Breast epithelium (tissue), 4 donors: Measurements from ENCODE around the gene RPL22L1. TPM values are rescaled to one million over a fixed set of nuclear protein-coding genes. Genes with fewer than 3 reads are reported as not detected.
"Not testable (repeated sequence)": the region's sequence is repeated elsewhere in the genome, so short reads cannot be mapped to it uniquely, and the experiment has no call there.

ENCODE experiments used
- DNase-seq, 2 donors: peaks; one replicate each; pipeline ENCODE4 v3.0.0-alpha.2; 2019; ENCODE audit warnings: low spot score in 2 of 2
- H3K27ac ChIP-seq, 2 donors: fragments of 200-600 bp; sonication (generic) in 1 of 2; one replicate each; pipeline ENCODE4 v1.5.1; 2016 to 2019; ENCODE audit warnings: mild to moderate bottlenecking in 1 of 2
- H3K27me3 ChIP-seq, 2 donors: fragments of 200-600 bp; sonication (generic) in 1 of 2; one replicate each; pipeline versions ENCODE4 v1.5.1 to v1.6.0; 2017 to 2019; ENCODE audit warnings: control low read depth in 1 of 2, mild to moderate bottlenecking in 1 of 2
- H3K36me3 ChIP-seq: fragments of 200-600 bp; one replicate; pipeline ENCODE4 v1.5.1; 2019
- H3K4me1 ChIP-seq, 2 donors: fragments of 200-600 bp; sonication (generic); one replicate each; pipeline ENCODE4 v1.5.1; 2016 to 2019; ENCODE audit warnings: control low read depth in 1 of 2
- H3K4me3 ChIP-seq, 3 donors: fragments of 200-600 bp; sonication (generic); 1 replicate in 2 of 3; 2 replicates in 1 of 3; pipeline ENCODE4 v1.5.1; 2016 to 2019; ENCODE audit warnings: mild to moderate bottlenecking in 3 of 3, moderate library complexity in 2 of 3
- H3K9me3 ChIP-seq, 2 donors: fragments of 200-600 bp; sonication (generic) in 1 of 2; one replicate each; pipeline ENCODE4 v1.5.1; 2016 to 2019; ENCODE audit warnings: control low read depth in 1 of 2
- CTCF ChIP-seq, 3 donors: fragments of 450-650 bp; IDR thresholded peaks; one replicate each; pipeline ENCODE4 v1.5.1; 2016 to 2017; ENCODE audit warnings: antibody characterized with exemption in 3 of 3, mild to moderate bottlenecking in 3 of 3, moderate library complexity in 3 of 3
- POLR2A ChIP-seq: fragments of 450-650 bp; IDR thresholded peaks from one replicate; pipeline ENCODE4 v1.6.1; 2016; ENCODE audit warnings: antibody characterized with exemption, mild to moderate bottlenecking, moderate library complexity
- POLR2AphosphoS5 ChIP-seq, 3 donors: sonication (generic); formaldehyde crosslinking; IDR thresholded peaks; one replicate each; pipeline ENCODE4 v1.6.1; 2017; ENCODE audit warnings: antibody characterized with exemption in 3 of 3
- intact Hi-C: fragments of 100-400 bp; cut with DNase I; formaldehyde crosslinking; loops from one replicate; pipeline ENCODE4 v1.15.1; 2023; ENCODE audit warnings: low total_unique reads
- total RNA-seq, 3 donors: library from RNA; depleted of rRNA; stranded (reverse); fragments of >200 nt; gene quantifications; one replicate each; pipeline ENCODE4 v1.1.0, GENCODE V29; 2016

RPL22L1 gene
- total RNA-seq, 3 donors from 2014 or later = 36.5 to 196 (median 114) TPM

GRCh38 chr3:170826047-170826446 is 43.9 kb downstream of the RPL22L1 start:
- intact Hi-C loops = no loop called here
- no peaks in the 10 kb centered on the region for H3K9me3 ChIP-seq
- no peaks in the 10 kb centered on the region for H3K36me3 ChIP-seq
- H3K4me3 ChIP-seq = no peak overlapping the region
- no peak overlapping the region for H3K27ac ChIP-seq
- no peak for TF ChIP-seq CTCF (IDR thresholded peaks at IDR 0.05)
- no peak for TF ChIP-seq POLR2A
- TF ChIP-seq POLR2AphosphoS5 (IDR thresholded peaks at IDR 0.05) = no peak
- no peak for DNase-seq
- H3K4me1 ChIP-seq = no peaks in the 10 kb centered on the region
- H3K27me3 ChIP-seq = no peaks in the 10 kb centered on the region

- intact Hi-C loops, H3K27ac ChIP-seq, H3K4me1 ChIP-seq, H3K36me3 ChIP-seq, H3K9me3 ChIP-seq, H3K4me3 ChIP-seq, DNase-seq, H3K27me3 ChIP-seq: not testable (repeated sequence)
Measured at GRCh38 chr3:170823562-170823961, 46.4 kb downstream of the RPL22L1 start.

- H3K27me3 ChIP-seq, H3K4me3 ChIP-seq, DNase-seq, H3K27ac ChIP-seq, H3K4me1 ChIP-seq, intact Hi-C loops, H3K36me3 ChIP-seq, H3K9me3 ChIP-seq: not testable (repeated sequence)
Measured at GRCh38 chr3:170818325-170818724, 51.7 kb downstream of the RPL22L1 start.

- H3K27ac ChIP-seq, intact Hi-C loops, H3K9me3 ChIP-seq, H3K36me3 ChIP-seq, H3K4me3 ChIP-seq, DNase-seq, H3K4me1 ChIP-seq, H3K27me3 ChIP-seq: not testable (repeated sequence)
Measured at GRCh38 chr3:170817471-170817870, 52.5 kb downstream of the RPL22L1 start.

GRCh38 chr3:170816841-170817240 is 53.2 kb downstream of the RPL22L1 start:
- Histone ChIP-seq H3K4me1 (no peaks in the 10 kb centered on the region), H3K9me3 (no peaks in the 10 kb centered on the region), H3K27me3 (no peaks in the 10 kb centered on the region), H3K27ac (no peak overlapping the region), H3K4me3 (no peak overlapping the region), H3K36me3 (no peaks in the 10 kb centered on the region)
- no peak for DNase-seq
- intact Hi-C loops = no loop called here
- TF ChIP-seq POLR2A (no peak), CTCF (IDR thresholded peaks at IDR 0.05) (no peak), POLR2AphosphoS5 (IDR thresholded peaks at IDR 0.05) (no peak)

GRCh38 chr3:170816341-170816740 is 53.7 kb downstream of the RPL22L1 start:
- Histone ChIP-seq H3K36me3 (no peaks in the 10 kb centered on the region), H3K9me3 (no peaks in the 10 kb centered on the region), H3K27me3 (no peaks in the 10 kb centered on the region), H3K4me1 (no peaks in the 10 kb centered on the region), H3K4me3 (no peak overlapping the region), H3K27ac (no peak overlapping the region)
- intact Hi-C loops = no loop called here
- TF ChIP-seq POLR2AphosphoS5 (IDR thresholded peaks at IDR 0.05) = no peak
- no peak for TF ChIP-seq POLR2A
- TF ChIP-seq CTCF (IDR thresholded peaks at IDR 0.05) = no peak
- no peak for DNase-seq

GRCh38 chr3:170815936-170816335 is 54.1 kb downstream of the RPL22L1 start:
- TF ChIP-seq CTCF (IDR thresholded peaks at IDR 0.05) (no peak), POLR2AphosphoS5 (IDR thresholded peaks at IDR 0.05) (no peak), POLR2A (no peak)
- H3K9me3 ChIP-seq = no peaks in the 10 kb centered on the region
- H3K4me3 ChIP-seq = no peak overlapping the region
- H3K27me3 ChIP-seq = no peaks in the 10 kb centered on the region
- intact Hi-C loops = no loop called here
- no peaks in the 10 kb centered on the region for H3K4me1 ChIP-seq
- DNase-seq = no peak
- no peaks in the 10 kb centered on the region for H3K36me3 ChIP-seq
- H3K27ac ChIP-seq = no peak overlapping the region
